ENCODE data around the gene TUBB6. TPM values are rescaled to one million over a fixed set of nuclear protein-coding genes. Genes with fewer than 3 reads are reported as not detected.

Gene TUBB6
- total and polyA plus RNA-seq, 4 donors, result 57.8 to 157 (median 109) TPM

DNA sequence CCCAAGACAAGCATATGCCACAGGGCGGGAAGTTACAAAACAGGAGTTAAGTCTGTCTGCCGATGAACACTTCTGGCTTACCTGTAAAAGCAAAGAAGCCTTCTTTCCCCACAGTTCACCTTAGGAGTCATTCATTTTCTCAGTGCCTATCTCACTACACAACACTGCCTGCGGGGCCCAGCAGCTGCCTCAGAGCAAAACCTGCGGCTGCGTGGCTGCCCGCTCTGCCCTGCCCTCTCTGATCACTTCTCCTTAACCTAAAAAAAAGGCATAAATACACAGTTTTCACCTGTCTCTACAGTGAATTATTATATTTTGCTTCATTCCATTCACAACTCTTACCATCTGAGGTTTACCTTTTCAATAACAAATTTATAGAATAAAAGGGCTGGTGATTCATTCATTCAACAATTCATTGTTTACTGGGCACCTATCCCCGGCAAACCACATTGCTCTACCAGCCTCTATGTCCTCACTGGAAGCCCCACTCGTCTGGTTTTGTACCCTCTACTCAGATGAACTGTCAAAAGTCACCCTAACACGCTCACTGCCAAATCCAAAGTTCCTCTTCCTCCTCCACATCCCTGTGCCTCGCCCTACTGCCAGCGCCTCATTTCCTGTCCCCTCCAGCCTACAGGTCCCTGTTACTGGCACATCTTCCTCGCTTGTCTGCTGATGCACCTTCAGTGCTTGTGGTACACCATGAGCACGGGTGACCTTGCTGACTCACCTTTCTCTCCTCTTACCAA, 37.6 kb downstream of the TUBB6 start:
- no peak for DNase-seq
- Histone ChIP-seq H3K27me3 (ENCODE audit: control insufficient read depth in 3 of 3, insufficient read depth in 3 of 3, low read length in 2 of 3) (no peaks in the 10 kb centered on the region), H3K4me1 (ENCODE audit: control insufficient read depth in 5 of 5, insufficient read depth in 5 of 5, low read length in 5 of 5) (peaks cover 0 to 1% (median 0%) of the 10 kb centered on the region in 5 donors), H3K9ac (ENCODE audit: insufficient read depth in 1 of 2, low read length in 2 of 2) (no peak overlapping the region), H3K27ac (ENCODE audit: low read depth in 1 of 2, low read length in 1 of 2) (peak overlapping the region in 1 of 2 donors; percentile 1), H3K9me3 (ENCODE audit: control insufficient read depth in 4 of 4, insufficient read depth in 3 of 4, low read length in 3 of 4) (no peaks in the 10 kb centered on the region), H3K36me3 (ENCODE audit: control insufficient read depth in 4 of 4, insufficient read depth in 4 of 4, low read length in 4 of 4) (peaks cover 33 to 49% (median 42%) of the 10 kb centered on the region in 4 donors), H3K4me3 (no peak overlapping the region)
- TF ChIP-seq, protein P1, sequence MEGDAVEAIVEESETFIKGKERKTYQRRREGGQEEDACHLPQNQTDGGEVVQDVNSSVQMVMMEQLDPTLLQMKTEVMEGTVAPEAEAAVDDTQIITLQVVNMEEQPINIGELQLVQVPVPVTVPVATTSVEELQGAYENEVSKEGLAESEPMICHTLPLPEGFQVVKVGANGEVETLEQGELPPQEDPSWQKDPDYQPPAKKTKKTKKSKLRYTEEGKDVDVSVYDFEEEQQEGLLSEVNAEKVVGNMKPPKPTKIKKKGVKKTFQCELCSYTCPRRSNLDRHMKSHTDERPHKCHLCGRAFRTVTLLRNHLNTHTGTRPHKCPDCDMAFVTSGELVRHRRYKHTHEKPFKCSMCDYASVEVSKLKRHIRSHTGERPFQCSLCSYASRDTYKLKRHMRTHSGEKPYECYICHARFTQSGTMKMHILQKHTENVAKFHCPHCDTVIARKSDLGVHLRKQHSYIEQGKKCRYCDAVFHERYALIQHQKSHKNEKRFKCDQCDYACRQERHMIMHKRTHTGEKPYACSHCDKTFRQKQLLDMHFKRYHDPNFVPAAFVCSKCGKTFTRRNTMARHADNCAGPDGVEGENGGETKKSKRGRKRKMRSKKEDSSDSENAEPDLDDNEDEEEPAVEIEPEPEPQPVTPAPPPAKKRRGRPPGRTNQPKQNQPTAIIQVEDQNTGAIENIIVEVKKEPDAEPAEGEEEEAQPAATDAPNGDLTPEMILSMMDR (IDR thresholded peaks at IDR 0.05; ENCODE audit: control extremely low read depth, extremely low read depth), result no peak
- ATAC-seq (ENCODE audit: insufficient read depth, low FRiP score), result no peak
- 79 to 88% methylated on average over 13 of the region's 13 CpGs for WGBS, 2 donors

DNA sequence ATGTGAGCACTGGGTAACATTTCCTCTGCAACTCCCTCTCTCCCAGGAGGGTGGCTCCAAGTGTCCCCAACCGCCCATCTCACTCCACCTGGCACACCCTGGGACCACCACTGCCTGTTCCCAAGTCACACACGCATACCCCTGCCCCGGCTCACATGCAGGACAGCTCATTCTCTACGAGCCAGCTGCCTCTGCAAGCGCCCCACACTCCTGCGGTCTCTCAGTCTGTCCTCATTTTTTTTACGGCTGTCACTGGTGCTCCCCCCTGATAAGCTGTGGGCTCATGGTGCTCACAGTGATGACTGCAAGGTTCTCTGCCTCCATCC, 38.2 kb downstream of the TUBB6 start:
- Histone ChIP-seq H3K27me3 (ENCODE audit: control insufficient read depth in 3 of 3, insufficient read depth in 3 of 3, low read length in 2 of 3) (no peaks in the 10 kb centered on the region), H3K9me3 (ENCODE audit: control insufficient read depth in 4 of 4, insufficient read depth in 3 of 4, low read length in 3 of 4) (no peaks in the 10 kb centered on the region), H3K27ac (ENCODE audit: low read depth in 1 of 2, low read length in 1 of 2) (peak overlapping the region in 1 of 2 donors; percentile 1), H3K4me1 (ENCODE audit: control insufficient read depth in 5 of 5, insufficient read depth in 5 of 5, low read length in 5 of 5) (peaks cover 0 to 1% (median 0%) of the 10 kb centered on the region in 5 donors), H3K4me3 (no peak overlapping the region), H3K36me3 (ENCODE audit: control insufficient read depth in 4 of 4, insufficient read depth in 4 of 4, low read length in 4 of 4) (peaks cover 39 to 49% (median 43%) of the 10 kb centered on the region in 4 donors), H3K9ac (ENCODE audit: insufficient read depth in 1 of 2, low read length in 2 of 2) (no peak overlapping the region)
- WGBS, 2 donors, result 97 to 99% methylated on average over 7 of the region's 7 CpGs
- TF ChIP-seq, protein P1 (IDR thresholded peaks at IDR 0.05; ENCODE audit: control extremely low read depth, extremely low read depth), result no peak
- DNase-seq, result no peak
- no peak for ATAC-seq (ENCODE audit: insufficient read depth, low FRiP score)

DNA sequence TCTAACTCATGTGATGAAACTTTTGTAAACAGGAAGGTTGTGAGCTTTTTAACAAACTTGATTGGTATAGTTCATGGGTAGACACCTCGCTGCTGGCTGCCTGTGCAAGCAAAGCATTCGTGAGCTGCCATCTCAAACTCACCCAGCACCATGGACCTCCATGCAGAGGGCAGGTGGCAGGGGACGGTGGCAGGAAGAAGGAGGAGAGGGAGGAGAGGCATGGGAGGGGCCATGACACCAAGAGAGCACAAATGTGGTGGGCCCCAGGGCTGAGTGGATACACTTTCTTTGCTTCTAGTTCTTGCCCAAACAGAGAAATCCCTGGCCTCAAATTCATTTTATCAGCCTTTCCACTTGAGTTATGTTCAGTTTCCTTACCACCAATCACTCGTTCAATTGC, 39.9 kb downstream of the TUBB6 start:
- Histone ChIP-seq H3K9ac (ENCODE audit: insufficient read depth in 1 of 2, low read length in 2 of 2) (no peak overlapping the region), H3K36me3 (ENCODE audit: control insufficient read depth in 4 of 4, insufficient read depth in 4 of 4, low read length in 4 of 4) (peaks cover 37 to 49% (median 46%) of the 10 kb centered on the region in 4 donors), H3K27ac (ENCODE audit: low read depth in 1 of 2, low read length in 1 of 2) (no peak overlapping the region), H3K4me1 (ENCODE audit: control insufficient read depth in 5 of 5, insufficient read depth in 5 of 5, low read length in 5 of 5) (peaks cover 0 to 1% (median 0%) of the 10 kb centered on the region in 5 donors), H3K9me3 (ENCODE audit: control insufficient read depth in 4 of 4, insufficient read depth in 3 of 4, low read length in 3 of 4) (peaks cover 0 to 2% (median 0%) of the 10 kb centered on the region in 4 donors), H3K27me3 (ENCODE audit: control insufficient read depth in 3 of 3, insufficient read depth in 3 of 3, low read length in 2 of 3) (no peaks in the 10 kb centered on the region), H3K4me3 (no peak overlapping the region)
- DNase-seq (no peak), ATAC-seq (ENCODE audit: insufficient read depth, low FRiP score) (no peak)
- 80 to 92% methylated on average over 4 of the region's 4 CpGs for WGBS, 2 donors
- TF ChIP-seq, protein P1 (IDR thresholded peaks at IDR 0.05; ENCODE audit: control extremely low read depth, extremely low read depth), result no peak

Data from lung (tissue), 12 donors.